HG03521 (cell line): ENCODE measurements around the gene SLC4A3.
A peak's percentile ranks its signal among the peaks of the same experiment; 100 is the strongest.

Source experiments
- ATAC-seq: cut with Tn5 transposase; IDR thresholded peaks from one replicate; pipeline ENCODE4 v1.9.1; 2021; ENCODE audit warnings: mild to moderate bottlenecking, moderate library complexity; ENCODE audit not compliant: unreplicated experiment

Gene SLC4A3

GRCh38 chr2:219631406-219631891, 4.0 kb downstream of the SLC4A3 start:
- ATAC-seq = no peak

GRCh38 chr2:219631904-219632759, 4.7 kb downstream of the SLC4A3 start:
- ATAC-seq = no peak

- ATAC-seq = no peak
Observed at GRCh38 chr2:219632760-219633105, 5.3 kb downstream of the SLC4A3 start.

DNA sequence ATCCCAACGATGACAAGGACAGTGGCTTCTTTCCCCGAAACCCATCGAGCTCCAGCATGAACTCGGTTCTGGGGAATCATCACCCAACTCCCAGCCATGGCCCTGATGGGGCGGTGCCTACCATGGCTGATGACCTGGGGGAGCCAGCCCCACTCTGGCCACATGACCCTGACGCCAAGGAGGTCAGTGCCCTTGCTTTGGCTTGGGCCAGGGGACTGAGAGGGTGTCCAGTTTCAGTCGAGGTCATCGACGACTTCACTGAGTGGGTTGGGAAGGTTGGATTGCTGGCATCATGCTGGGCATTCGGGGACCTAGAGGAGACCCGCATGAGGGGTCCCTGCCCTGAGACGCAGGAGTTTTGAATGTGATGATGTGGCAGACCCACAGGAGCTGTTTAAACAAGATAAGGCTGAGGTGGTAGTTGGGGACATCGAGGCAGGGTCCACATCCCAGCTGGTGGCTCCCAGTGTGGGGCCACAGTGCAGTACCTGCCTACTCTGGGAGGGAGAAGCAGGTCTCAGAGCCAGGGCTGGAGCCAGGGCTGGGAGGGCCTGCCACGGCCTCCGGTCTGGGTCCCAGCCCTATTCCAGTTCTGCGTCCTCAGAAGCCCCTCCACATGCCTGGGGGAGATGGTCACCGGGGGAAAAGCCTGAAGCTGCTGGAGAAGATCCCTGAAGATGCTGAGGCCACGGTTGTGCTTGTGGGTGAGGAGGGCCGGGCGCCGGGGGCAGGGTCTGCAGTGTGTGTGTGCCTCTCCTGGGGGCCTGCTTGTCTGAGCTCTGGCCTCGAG, 6.0 kb downstream of the SLC4A3 start:
- no peak for ATAC-seq

- no peak for ATAC-seq
Observed at GRCh38 chr2:219634171-219634940, 6.9 kb downstream of the SLC4A3 start.

- ATAC-seq = no peak
Observed at GRCh38 chr2:219634951-219635751, 7.7 kb downstream of the SLC4A3 start.

DNA sequence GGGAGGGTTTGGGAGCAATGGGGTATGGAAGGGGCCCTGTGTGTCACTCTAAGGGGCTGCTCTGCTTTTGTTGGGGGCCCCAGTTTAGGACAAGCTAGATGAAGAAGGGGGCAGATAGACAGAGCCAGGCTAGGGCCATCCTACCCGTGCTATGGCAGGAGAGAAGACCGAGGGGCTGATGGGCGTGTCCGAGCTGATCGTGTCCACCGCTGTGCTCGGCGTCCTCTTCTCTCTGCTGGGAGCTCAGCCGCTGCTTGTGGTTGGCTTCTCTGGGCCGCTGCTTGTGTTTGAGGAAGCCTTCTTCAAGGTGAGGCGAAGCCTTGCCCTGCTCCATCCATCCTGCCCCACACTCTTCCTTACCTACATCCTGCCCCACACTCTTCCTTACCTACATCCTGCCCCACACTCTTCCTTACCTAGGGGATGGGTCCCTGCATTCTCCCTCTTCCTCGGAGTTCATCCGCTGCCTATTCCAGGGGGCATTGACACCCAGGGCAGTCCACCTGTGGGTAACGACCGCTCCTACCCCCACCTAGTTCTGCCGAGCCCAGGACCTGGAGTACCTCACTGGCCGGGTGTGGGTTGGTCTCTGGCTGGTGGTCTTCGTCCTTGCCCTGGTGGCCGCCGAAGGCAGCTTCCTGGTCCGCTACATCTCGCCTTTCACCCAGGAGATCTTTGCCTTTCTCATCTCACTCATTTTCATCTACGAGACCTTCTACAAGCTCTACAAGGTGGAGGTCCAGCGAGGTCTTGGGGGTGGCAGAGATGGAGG, 8.9 kb downstream of the SLC4A3 start:
- no peak for ATAC-seq

- ATAC-seq = no peak
Observed at GRCh38 chr2:219636941-219637841, 9.8 kb downstream of the SLC4A3 start.

DNA sequence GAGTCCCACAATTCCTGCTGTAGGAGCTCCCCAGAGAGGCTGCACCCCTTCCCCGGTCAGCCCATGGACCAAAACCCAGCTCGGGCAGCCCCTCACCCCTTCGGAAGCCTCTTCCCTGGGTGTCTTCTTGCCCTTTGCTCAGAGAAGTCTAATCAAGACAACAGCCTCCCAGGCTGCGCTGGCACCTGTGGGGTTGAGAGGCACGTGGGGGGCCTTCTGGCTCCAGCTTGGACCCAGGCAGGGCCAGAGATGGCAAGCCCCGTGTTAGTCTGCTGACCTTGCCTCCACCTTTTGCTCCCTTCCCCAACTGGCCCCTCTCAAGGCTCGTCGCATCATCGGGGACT, 10.4 kb downstream of the SLC4A3 start:
- ATAC-seq = no peak

DNA sequence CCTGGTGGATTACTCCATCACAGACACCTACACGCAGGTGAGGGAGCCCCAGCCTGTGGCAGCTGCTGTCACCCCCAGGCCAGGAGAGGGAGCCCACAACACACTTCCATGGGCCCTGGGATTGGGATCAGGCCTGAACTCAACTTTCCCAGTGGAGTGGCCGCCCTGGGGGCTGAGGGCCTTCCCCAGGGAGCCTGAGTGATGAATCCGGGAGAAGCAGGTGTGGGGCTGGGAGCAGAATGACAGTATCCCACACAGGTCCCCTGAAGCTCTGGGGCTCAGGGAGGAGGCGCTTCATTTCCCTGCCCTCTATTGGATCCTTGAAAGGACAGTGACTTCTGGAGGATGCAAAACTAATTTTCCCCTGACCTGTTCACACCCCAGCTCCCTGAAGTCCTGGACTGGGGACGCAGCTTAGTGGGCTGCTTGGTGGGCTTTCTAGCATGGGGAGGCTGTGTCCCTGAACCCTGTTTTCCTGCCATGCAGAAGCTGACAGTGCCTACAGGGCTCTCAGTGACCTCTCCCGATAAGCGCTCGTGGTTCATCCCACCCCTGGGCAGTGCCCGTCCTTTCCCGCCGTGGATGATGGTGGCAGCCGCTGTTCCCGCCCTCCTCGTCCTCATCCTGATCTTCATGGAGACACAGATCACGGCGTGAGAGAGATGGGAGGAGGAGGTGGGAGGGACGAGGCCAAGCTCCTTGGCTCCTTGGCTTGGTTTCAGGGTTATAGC, 11.0 kb downstream of the SLC4A3 start:
- no peak for ATAC-seq

DNA sequence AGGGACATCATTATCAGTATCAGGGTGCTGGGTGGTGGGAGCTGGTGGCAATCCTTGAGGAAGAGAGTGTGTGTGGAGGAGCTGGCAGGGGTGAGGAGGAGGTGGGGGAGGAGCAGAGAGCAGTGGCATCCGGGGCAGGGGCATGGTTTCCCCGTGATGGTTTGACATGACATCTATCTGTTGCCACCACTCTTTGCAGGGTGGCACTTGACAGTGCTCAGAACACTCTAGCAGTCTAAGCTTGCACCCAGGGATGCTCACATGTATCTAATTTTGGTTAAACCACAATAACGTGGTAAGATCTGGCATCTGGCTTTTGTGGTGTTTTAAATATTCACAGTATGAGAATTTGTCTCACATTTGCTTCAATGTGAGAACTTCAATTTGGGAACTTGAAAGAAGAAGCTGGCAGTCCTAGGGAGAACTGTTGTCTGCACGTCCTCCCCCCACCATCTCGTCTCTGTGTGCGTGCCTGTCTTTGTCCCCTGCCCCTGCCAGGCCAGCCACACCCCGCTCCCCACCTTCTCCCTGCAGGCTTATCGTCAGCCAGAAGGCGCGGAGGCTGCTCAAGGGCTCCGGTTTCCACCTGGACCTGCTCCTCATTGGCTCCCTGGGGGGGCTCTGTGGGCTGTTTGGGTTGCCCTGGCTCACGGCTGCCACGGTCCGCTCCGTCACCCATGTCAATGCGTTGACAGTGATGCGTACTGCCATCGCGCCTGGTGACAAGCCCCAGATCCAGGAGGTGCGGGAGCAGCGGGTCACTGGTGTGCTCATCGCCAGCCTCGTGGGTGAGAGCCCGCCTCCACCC, 11.7 kb downstream of the SLC4A3 start:
- no peak for ATAC-seq

DNA sequence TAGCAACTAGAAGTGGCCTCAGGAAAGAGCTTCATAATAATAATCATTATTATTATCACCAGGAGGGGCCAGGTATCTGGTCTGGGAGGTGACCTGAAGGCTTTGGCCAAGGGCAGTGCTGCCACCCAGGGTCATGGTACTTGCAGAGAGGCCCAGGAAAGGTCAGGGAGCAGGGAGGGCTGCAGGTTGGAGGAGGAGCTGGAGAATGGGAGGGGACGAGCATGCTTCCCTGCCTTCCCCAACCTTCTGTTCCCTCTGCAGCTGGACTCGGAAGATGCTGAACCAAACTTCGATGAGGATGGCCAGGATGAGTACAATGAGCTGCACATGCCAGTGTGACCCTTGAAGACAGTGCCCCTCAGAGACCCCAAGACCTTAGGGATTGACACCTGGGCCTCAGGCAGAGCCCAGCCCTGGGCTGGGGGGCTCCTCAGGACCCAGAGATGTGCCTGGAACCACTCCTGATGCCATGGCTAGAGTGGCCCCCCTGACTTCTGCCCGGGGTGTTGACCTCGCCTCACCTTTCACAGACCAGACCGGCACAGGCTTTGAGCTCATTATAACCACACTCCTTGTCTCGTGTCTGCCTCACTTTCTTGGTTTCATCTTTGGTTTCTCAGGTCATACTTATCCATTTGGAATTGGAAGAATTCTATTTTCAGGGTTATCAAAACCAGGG, 14.1 kb downstream of the SLC4A3 start:
- no peak for ATAC-seq

- no peak for ATAC-seq
Observed at GRCh38 chr2:219642069-219642454, 14.6 kb downstream of the SLC4A3 start.

DNA sequence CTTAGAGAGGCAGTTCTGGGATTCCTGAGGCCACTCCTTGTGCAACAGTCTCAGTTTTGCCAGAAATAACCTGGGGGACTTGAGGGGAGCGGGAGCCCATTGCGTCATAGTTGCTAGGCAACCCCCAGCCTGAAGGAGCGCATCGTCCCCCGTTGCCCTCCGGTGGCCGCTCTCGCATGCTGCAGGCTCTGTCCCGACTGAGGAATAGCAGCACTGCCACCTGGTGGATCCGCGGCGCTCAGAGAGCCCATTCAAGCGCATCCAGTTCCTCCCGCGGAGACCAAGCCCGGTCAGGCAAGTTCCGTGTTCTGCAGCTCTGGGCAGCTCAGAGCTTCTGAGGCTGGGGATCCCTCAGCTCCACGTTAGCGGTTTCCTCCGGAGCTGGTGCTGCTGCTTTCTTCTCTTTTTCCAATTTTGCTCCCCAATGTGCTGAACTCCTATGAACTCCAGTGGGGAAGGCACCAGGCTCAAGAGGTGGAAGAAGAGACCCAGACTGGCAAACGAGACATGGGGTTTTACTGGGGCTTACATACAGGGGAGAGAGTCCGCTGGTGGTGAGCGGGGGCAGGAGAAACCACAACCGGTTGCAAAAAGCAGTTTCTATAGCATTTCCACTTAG, 15.1 kb downstream of the SLC4A3 start:
- peak; percentile 98 for ATAC-seq

DNA sequence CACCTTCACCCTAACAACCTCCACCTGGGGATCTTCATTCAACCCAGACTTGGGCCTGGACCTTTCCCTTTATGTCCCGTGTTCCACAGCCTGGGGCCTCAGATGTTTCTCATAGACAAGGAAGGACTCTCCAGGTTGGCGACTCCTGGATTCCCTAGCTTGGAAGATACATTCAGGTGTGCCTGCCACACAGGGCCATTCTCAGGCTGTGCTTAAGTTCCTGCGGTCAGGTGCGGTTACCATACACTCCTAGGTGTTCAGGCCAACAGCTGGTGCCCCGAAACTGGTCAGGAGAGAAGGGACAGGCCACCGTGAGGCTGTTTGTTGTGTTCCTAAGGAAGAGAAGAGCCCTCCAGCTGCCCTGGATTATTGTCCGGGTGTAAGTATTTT, 15.6 kb downstream of the SLC4A3 start:
- no peak for ATAC-seq

DNA sequence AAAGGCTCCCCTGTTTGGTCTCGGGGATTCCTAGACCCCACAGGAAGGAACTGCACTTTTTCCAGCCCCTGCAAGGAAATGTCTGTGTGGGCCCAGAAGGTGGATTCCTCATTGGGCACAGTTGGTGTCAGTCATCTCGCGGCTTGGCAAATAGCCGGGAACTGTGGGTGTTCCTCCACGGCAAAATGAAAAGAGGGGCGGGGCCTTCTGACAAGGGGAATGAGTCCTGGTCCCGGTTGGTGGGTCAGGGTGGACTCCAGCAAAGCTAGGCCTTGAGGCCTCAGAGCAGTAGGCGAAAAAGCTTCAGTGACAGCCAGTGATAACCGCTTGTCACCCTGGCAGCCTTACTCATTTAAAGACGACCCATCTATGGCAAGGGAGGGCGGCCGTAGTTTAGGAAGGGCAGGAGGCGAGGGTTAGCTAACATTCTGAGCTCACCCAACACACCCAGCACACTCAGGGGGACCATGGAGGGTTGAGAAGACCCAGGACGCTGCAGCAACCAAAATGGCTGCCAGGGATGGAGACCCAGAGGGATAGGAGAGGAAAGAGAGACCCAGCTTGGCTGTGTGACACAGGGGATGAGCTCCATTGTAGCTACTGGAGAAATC, 16.5 kb downstream of the SLC4A3 start:
- ATAC-seq = no peak
